HG02588 (cell line): ENCODE data around the gene CDKL2.
"Not testable (repeated sequence)": the region's sequence is repeated elsewhere in the genome, so short reads cannot be mapped to it uniquely, and the experiment has no call there.

Experiments used
- ATAC-seq: cut with Tn5 transposase; IDR thresholded peaks from one replicate; pipeline ENCODE4 v1.9.1; 2021; ENCODE audit warnings: mild to moderate bottlenecking, moderate library complexity; ENCODE audit not compliant: unreplicated experiment

Gene CDKL2

DNA sequence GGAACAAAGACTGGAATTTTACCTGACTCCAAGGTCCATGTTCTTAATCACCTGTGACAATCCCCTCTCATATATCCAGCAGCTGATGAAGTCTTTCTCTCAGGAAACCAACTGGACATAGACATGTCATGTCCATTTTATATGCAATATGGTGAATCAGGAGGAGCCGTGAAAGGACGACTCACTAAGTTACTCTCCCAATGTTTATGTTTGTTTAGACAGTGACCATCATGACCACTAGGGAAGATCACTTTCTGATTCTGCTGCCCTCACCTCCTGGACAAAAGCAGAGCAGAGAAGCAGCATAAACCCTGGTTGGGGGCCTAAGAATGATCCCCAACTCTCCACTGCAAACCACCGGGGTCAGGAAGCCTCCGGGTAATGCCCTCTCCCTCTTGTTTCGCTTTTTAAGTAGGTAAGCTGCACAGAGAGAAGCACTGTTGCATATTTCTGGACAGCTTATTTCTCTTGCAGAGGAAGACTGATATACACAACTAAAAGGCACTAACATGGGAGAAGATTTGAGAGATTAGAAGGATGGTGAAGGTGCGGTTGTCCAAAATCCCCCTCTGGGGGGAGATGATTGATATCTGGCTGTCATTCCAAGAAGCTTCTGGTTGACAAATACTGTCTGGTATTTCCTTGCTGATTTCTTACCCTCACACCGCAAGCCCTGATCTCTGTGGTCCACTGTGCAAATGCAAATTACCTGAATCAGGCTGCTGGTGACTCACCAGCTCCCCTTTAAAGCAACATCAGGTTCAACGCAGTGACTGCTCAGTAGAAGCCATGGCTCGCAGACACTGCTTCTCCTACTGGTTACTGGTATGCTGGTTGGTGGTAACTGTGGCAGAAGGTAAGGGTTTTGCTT lies 74.8 kb downstream of the CDKL2 start, which contains the start of gene ODAPH:
Gene ODAPH, plus strand, starts transcription at position 773 of the 871 bp plus-strand sequence. Its CDS starts 17 bp downstream, at position 790.
- ATAC-seq = peak; percentile 98

DNA sequence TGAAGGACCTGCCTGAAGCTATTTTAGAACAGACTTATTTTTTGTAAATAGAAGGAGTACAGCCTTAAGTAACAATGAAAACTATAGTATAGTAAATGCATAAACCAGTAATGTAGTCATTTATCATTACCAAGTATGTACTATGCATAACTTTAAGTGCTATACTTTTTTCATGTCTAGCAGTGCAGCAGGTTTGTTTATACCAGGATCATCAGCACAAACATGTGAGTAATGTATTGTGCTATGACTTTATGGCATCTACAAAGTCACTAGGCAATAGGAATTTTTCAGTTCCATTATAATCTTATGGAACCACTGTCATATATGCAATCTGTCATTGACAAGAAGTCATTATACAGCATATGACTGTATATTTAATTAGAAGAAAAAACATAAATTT lies 77.9 kb downstream of the CDKL2 start:
- no peak for ATAC-seq

DNA sequence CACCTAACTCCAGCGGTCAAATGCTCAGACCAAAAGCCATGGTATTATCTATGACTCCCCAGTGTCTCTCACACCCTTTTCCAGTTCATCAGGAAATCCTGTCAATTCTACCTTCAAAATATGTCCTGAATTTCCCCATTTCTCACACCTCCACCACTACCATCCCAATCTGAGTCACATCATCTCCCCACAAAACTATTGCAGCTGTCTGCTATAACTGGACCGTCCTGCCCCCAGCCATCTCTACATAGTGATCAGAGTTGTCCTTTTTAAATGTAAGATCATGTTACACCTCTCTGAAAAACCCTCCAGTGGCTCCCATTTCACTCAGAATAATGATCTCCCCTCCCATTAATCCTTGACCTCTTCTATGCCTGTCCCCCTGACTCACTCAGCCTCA lies 81.3 kb downstream of the CDKL2 start:
- no peak for ATAC-seq

DNA sequence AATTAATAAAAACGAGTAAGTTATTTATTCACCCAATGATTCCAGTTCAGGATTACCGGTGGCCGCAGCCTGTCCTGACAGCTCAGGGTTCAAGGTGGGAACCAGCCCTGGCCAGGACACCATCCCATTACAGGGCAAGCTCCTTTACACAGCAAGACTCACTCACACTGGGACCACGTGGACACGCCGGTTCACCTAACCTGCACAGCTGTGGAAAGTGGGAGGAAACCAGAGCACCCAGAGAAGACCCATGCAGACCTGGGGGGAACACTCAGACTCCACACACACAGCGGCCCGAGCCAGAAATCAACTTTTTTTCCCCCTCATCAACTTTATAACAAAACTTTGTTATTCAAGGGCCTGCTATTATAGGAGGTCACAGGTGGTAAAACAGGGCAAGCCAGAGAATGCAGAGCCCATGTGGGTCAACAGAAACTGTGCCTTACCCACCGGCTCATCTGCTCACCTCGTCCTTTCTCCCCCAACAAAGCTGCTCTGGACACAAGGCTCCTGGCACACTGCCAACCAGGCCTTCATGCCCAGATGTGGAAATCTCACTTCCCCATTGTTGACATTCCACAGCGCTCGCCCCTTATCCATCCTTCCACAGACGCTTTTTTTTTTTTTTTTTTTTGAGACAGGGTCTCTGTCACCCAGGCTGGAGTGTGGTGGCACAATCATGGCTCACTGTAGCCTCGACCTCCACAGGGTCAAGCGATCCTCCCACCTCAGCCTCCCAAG lies 82.5 kb downstream of the CDKL2 start:
- no peak for ATAC-seq

DNA sequence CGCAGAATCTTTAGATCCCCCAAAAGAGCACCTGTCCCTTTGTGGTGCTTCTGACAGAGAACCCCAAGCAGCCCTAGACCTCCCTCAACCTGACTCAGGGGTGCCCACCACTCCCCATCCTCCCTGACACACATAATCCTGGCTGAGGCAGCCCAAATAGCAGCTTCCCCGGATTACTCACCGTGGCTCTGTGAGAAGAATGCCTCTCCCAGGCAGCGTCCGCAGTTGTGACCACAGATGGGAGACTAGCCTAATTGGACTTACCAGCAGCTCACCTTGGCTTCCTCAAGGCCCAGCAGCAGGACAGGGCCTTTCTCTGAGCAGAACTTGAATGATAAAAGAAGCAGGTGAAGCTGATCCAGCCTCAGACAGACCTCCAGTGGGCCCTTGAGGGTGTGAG lies 84.8 kb downstream of the CDKL2 start:
- no peak for ATAC-seq

DNA sequence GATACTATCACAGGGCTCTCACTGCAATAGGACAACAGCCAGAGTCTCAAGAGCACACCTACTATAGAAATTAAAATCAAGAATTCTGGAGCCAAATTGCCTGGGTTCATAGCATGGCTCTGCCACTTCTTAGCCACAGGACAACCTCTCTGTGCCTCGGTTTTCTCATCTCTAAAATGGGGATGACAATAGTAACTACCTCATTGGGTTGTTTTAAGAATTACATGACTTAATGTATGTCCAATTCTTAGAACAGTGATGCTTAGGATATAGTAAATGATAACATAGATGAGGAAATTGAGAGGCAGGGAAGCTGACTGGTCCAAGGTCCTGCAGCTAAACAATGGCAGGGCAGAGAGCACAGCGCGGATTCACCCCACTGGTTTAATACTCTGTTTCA lies 85.5 kb downstream of the CDKL2 start:
- no peak for ATAC-seq

DNA sequence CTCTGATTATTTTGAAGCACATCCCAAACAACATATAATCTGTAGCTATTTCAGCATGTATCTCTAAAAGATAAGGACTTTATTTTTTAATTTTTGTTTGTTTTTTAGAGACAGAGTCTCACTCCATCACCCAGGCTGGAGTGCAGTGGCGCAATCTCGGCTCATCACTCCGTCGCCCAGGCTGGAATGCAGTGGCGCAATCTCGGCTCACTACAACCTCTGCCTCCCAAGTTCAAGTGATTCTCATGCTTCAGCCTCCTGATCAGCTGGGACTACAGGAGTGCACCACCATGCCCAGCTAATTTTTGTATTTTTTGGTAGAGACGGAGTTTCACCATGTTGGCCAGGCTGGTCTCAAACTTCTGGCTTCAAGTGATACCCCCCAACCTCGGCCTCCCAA lies 86.1 kb downstream of the CDKL2 start:
- ATAC-seq = not testable (repeated sequence)

DNA sequence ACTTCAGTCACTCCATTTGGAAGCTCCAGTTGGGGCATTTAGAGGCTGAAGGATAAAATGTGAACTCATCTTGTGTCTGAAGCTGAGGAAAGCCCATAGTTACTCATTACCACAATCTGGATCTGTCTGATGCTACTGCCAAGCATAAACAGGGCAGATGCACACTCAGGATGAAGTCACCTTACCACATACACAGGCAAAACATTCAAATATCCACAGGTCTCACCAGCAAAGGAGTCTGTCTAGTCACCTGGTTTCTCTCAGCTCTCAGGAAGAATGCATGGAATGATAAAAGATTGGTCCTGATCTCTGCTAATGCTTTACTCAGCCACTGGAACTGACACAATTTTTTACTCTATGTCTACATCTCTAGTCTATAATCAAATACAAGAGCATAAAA lies 87.5 kb downstream of the CDKL2 start:
- no peak for ATAC-seq

DNA sequence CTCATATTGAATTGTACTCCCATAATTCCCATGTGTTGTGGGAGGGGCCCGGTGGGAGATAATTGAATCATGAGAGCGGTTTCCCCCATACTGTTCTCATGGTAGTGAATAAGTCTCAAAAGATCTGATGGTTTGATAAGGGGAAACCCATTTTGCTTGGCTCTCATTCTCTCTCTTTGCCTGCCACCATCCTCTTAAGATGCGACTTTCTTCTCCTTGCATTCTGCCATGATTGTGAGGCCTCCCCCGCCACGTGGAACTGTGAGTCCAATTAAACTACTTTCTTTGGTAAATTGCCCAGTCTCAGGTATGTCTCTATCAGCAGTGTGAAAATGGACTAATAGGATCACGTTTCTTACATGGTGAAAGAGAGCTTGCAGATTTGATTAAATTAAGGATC lies 93.0 kb downstream of the CDKL2 start:
- ATAC-seq = not testable (repeated sequence)

DNA sequence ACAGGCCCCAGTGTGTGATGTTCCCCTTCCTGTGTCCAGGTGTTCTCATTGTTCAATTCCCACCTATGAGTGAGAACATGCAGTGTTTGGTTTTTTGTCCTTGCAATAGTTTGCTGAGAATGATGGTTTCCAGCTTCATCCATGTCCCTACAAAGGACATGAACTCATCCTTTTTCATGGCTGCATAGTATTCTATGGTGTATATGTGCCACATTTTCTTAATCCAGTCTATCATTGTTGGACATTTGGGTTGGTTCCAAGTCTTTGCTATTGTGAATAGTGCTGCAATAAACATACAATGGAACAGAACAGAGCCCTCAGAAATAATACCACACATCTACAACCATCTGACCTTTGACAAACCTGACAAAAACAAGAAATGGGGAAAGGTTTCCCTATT lies 96.4 kb downstream of the CDKL2 start:
- ATAC-seq = not testable (repeated sequence)

DNA sequence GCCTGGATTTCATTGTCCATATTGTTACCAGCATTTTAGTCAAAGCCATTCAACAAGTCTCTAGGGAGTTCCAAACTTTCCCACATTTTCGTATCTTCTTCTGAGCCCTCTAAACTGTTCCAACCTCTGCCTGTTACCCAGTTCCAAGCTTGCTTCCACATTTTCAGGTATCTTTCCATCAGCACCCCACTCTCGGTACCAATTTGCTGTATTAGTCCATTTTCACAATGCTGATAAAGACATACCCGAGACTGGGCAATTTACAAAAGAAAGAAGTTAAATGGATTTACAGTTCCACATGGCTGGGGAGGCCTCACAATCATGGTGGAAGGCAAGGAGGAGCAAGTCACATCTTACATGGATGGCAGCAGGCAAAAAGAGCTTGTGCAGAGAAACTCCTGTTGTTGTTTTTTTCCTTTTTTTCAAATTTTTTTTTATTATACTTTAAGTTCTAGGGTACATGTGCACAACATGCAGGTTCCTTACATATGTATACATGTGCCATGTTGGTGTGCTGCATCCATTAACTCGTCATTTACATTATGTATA lies 96.9 kb downstream of the CDKL2 start:
- not testable (repeated sequence) for ATAC-seq

DNA sequence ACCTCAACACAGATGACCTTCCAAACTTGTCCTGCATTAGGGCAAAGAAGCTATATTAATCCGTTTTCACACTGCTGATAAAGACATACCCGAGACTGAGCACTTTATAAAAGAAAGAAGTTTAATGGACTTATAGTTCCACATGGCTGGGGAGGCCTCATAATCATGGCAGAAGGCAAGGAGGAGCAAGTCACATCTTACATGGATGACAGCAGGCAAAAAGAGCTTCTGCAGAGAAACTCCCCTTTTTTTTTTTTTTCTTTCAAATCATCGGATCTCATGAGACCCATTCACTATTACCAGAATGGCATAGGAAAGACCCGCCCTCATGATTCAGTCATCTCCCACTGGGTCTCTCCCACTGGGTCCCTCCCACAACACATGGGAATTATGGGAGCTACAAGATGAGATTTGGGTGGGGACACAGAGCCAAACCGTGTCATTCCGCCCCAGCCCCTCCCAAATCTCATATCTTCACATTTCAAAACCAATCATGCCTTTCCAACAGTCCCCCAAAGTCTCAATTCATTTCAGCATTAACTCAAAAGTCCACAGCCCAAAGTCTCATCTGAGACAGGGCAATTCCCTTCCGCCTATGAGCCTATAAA lies 98.7 kb downstream of the CDKL2 start:
- not testable (repeated sequence) for ATAC-seq

DNA sequence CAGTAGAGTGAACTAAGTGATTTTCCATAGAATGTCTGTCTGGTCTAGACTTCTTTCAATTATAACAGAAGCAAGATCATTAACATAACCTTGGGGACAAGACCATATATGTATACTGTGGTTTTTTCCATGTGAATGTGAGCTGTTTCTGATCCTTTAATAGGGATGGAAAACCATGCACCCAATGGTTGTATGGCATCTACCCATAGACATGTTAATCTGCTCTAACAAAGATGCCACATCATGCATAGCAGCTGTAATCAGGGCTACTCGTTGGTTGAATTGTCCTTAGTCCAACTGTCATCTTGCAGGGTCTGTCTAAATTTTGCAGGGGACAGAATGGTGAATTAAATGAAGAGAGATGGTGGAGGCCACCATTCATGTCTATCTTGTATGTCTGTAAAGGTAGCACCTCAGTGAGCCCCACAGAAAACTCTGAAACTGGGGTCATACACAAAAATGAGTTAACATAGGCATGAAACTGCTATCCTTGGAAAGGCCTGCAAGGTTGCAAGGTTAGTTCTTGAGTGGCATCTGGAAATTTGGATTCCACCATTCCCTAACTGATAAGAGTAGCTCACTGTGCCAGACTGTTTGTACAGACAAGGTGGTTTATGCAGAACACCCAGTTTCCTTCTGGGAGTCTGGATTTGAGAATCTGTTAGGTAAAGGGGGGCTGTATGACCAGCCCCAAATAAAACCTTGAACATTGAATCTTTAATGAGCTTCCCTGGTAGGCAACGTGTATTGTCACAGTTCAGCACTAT lies 99.6 kb downstream of the CDKL2 start:
- no peak for ATAC-seq
